Prostate gland (tissue), 2 donors: Measurements from ENCODE around the gene TEKT1. TPM values are rescaled to one million over a fixed set of nuclear protein-coding genes. Genes with fewer than 3 reads are reported as not detected.

Experiments used
- DNase-seq: peaks from one replicate; pipeline ENCODE4 v3.0.0-alpha.2; 2019; ENCODE audit warnings: low spot score
- H3K27ac ChIP-seq, 2 donors: fragments of 200-600 bp; sonication (generic); 2 replicates each; pipeline ENCODE4 v1.5.1; 2017 to 2019
- H3K27me3 ChIP-seq: fragments of 200-600 bp; sonication (generic); replicated peaks from 2 replicates; pipeline ENCODE4 v1.5.1; 2019; ENCODE audit not compliant: insufficient read depth
- H3K36me3 ChIP-seq, 2 donors: fragments of 200-600 bp; sonication (generic); 1 replicate in 1 of 2; 2 replicates in 1 of 2; pipeline versions ENCODE4 v1.5.1 to v1.8.1; 2017 to 2019
- H3K4me1 ChIP-seq: fragments of 200-600 bp; sonication (generic); replicated peaks from 2 replicates; pipeline ENCODE4 v1.5.1; 2019
- H3K4me3 ChIP-seq, 2 donors: fragments of 200-600 bp; sonication (generic); 2 replicates each; pipeline ENCODE4 v1.5.1; 2017 to 2019
- H3K9me3 ChIP-seq: fragments of 200-600 bp; sonication (generic); 2 replicates; pipeline ENCODE4 v1.5.1; 2017
- POLR2A ChIP-seq: fragments of 450-650 bp; IDR thresholded peaks from one replicate; pipeline ENCODE4 v1.6.1; 2016; ENCODE audit warnings: antibody characterized with exemption, mild to moderate bottlenecking
- POLR2AphosphoS5 ChIP-seq: sonication (generic); formaldehyde crosslinking; IDR thresholded peaks from one replicate; pipeline ENCODE4 v1.6.1; 2017; ENCODE audit warnings: antibody characterized with exemption
- WGBS: methylation state at CpG from one replicate; pipeline ENCODE4 v1.1.5; 2018; 5-methylcytosine and 5-hydroxymethylcytosine counted together
- intact Hi-C: fragments of 100-400 bp; cut with DNase I; formaldehyde crosslinking; loops from one replicate; pipeline ENCODE4 v1.14.2; 2022
- total RNA-seq, 2 donors: library from RNA; depleted of rRNA; stranded (reverse); fragments of >200 nt; gene quantifications; one replicate each; pipeline ENCODE4 v1.1.0, GENCODE V29; 2016
- TF ChIP-seq, protein P1 (sequence below), 4 experiments: fragments of 200-600 bp in 2 of 4; fragments of 450-650 bp in 2 of 4; sonication (generic) in 2 of 4; IDR thresholded peaks; 1 replicate in 3 of 4; 2 replicates in 1 of 4; pipeline ENCODE4 v1.5.1; 2016 to 2019; ENCODE audit warnings: antibody characterized with exemption in 4 of 4, mild to moderate bottlenecking in 2 of 4, moderate library complexity in 2 of 4

The TEKT1 gene
- total RNA-seq, 2 donors from 2014 or later: 1.4 TPM; not detected in 1

DNA sequence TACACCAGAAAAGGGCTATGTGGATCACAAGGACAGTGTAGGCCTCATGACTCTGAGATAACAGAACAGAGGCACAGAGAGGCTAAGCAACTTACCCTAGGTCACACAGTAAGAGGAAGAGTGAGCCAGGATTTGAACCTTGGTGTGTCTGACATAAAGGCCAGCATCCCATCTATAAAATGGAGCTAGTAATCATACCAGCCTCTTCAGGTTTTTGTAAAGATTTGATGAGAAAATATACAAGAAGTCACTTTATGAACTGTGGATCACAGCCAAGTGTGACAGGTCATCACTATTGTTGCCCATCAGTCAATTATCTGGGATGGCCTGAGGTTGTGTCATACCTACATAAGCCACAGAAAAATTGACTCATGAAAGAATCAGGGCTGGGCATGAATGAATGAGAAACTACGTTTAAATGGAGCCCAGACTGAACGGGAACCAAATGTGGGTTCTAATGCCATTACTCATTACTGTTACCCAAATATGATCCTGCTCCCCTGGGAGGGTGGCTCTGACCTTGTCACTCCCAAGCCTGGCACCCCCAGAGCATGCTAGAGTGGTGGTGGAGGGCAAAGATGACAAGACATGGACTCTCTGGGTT lies 34.5 kb downstream of the TEKT1 start:
- 75% methylated on average over 2 of the region's 2 CpGs for WGBS

DNA sequence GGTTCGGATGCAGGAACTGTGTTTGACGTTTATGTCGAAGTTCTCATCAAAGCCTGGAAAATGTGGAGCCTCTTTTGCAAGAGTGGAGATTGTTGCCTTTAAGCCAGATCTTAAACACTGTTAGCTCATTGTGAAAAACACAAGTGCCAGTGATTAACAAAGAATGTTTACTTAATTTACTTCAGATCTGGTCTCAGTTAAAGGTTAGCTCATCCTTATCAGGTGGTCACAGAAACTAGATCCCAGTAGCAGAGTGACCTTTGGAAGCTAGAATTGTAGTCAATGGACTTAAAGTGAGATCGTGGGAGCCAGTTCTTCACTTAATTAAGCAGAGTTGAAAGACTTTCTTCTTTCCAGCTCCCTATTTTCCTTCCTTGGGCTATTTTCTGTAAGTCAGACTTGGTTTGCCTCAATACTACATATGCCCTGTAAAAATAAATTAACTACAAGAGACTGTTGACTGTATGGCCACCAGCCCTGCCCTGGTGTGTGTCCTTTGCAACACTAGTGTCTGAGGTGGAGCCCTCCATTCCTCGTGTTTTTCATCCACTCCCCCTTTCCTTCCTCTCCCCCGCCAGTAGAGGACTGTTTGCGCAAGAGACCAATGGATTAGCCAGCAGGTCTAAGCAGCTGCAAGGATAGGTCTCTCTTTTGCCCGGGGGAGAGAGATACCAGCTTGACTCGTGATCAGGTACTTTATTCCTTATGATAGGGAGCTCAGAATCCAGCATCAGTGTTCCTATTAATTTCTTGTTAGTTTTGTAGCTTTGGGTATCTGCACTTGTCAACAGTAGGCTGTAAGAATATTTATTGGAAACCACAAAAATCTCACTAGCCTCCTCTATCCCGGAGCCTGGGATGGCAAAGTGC lies 35.3 kb downstream of the TEKT1 start:
- Histone ChIP-seq H3K36me3 (no peaks in the 10 kb centered on the region), H3K4me3 (no peak overlapping the region), H3K27ac (no peak overlapping the region), H3K4me1 (no peaks in the 10 kb centered on the region), H3K9me3 (no peaks in the 10 kb centered on the region), H3K27me3 (no peaks in the 10 kb centered on the region)
- WGBS: 45% methylated on average over 10 of the region's 10 CpGs
- intact Hi-C loops: no loop called here
- DNase-seq: no peak
- no peak for TF ChIP-seq POLR2AphosphoS5
- TF ChIP-seq, protein P1, sequence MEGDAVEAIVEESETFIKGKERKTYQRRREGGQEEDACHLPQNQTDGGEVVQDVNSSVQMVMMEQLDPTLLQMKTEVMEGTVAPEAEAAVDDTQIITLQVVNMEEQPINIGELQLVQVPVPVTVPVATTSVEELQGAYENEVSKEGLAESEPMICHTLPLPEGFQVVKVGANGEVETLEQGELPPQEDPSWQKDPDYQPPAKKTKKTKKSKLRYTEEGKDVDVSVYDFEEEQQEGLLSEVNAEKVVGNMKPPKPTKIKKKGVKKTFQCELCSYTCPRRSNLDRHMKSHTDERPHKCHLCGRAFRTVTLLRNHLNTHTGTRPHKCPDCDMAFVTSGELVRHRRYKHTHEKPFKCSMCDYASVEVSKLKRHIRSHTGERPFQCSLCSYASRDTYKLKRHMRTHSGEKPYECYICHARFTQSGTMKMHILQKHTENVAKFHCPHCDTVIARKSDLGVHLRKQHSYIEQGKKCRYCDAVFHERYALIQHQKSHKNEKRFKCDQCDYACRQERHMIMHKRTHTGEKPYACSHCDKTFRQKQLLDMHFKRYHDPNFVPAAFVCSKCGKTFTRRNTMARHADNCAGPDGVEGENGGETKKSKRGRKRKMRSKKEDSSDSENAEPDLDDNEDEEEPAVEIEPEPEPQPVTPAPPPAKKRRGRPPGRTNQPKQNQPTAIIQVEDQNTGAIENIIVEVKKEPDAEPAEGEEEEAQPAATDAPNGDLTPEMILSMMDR (IDR thresholded peaks at IDR 0.05): no peak
- TF ChIP-seq POLR2A: no peak

More for the DNA sequence above, 34.5 kb downstream of the TEKT1 start:
- TF ChIP-seq, protein P1 (IDR thresholded peaks at IDR 0.05): no peak
- no peak for TF ChIP-seq POLR2A
- TF ChIP-seq POLR2AphosphoS5: no peak
- Histone ChIP-seq H3K4me3 (no peak overlapping the region), H3K27me3 (no peaks in the 10 kb centered on the region), H3K36me3 (no peaks in the 10 kb centered on the region), H3K4me1 (no peaks in the 10 kb centered on the region), H3K9me3 (no peaks in the 10 kb centered on the region), H3K27ac (no peak overlapping the region)
- DNase-seq: no peak
- intact Hi-C loops: no loop called here

DNA sequence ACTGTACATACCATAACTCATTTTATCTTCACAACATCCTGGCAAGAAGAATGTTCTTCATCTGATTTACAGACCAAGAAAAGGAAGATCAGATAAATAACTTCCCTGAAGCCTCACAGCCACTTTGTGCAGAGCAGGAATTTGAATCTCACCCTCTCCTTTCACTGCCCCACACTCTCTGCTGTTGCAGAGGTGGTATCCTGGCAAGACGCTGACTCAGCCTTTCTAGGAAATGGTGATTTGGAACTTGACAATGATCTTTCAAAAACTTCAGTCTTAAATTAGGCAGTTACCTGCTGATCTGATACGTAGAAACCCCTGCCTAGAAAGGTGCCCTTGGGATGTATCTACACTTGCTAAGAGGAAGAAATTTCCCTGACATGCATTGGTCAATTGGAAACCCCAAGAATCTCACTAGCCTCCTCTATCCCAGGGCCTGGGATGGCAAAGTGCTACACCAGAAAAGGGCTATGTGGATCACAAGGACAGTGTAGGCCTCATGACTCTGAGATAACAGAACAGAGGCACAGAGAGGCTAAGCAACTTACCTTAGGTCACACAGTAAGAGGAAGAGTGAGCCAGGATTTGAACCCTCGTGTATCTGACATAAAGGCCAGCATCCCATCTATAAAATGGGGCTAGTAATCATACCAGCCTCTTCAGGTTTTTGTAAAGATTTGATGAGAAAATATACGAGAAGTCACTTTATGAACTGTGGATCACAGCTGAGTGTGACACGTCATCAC lies 37.6 kb downstream of the TEKT1 start:
- Histone ChIP-seq H3K27ac (no peak overlapping the region), H3K27me3 (no peaks in the 10 kb centered on the region), H3K9me3 (no peaks in the 10 kb centered on the region), H3K36me3 (no peaks in the 10 kb centered on the region), H3K4me3 (no peak overlapping the region), H3K4me1 (no peaks in the 10 kb centered on the region)
- no peak for DNase-seq
- intact Hi-C loops: no loop called here
- TF ChIP-seq POLR2A (no peak), POLR2AphosphoS5 (no peak)
- TF ChIP-seq, protein P1 (IDR thresholded peaks at IDR 0.05): no peak
- 59% methylated on average over 5 of the region's 5 CpGs for WGBS

DNA sequence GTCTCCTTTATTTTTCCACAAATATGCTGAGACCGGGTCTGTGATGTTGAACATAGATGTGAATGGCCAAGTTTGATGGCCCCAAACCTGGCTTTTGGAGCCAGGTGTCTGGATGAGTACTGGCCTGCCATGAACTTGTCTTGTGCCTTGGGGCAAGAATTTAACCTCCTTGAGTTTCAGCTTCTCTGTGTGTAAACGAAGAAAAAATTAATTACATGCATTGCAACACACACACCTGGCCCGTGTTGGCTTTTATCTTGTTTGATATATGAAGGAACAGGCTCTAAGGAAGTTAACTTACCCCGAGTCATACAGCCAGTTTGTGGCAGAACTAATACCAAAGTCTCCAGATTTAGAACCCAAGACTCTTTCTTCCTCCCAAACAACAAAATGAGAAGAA lies 42.4 kb downstream of the TEKT1 start:
- Histone ChIP-seq H3K4me1 (no peaks in the 10 kb centered on the region), H3K4me3 (no peak overlapping the region), H3K27ac (no peak overlapping the region), H3K9me3 (no peaks in the 10 kb centered on the region), H3K27me3 (no peaks in the 10 kb centered on the region), H3K36me3 (no peaks in the 10 kb centered on the region)
- no peak for DNase-seq
- intact Hi-C loops: no loop called here
- no peak for TF ChIP-seq POLR2AphosphoS5
- no peak for TF ChIP-seq POLR2A
- TF ChIP-seq, protein P1 (IDR thresholded peaks at IDR 0.05): no peak
- 39% methylated on average over 4 of the region's 4 CpGs for WGBS
